ENCODE measurements around the gene CSHL1. TPM values are rescaled to one million over a fixed set of nuclear protein-coding genes. Genes with fewer than 3 reads are reported as not detected.
"Not testable (repeated sequence)": the region's sequence is repeated elsewhere in the genome, so short reads cannot be mapped to it uniquely, and the experiment has no call there.

Gene CSHL1
- total RNA-seq, 1 experiment from 2014 or later: not detected

- DNase-seq (ENCODE audit: extremely low read depth, low read depth): not testable (repeated sequence)
Observed at GRCh38 chr17:63920050-63920449, 9.0 kb upstream of the CSHL1 start.

GRCh38 chr17:63919311-63919723 lies 8.3 kb upstream of the CSHL1 start:
- peak; percentile 58 for DNase-seq (ENCODE audit: extremely low read depth, low read depth)

- DNase-seq (ENCODE audit: extremely low read depth, low read depth): not testable (repeated sequence)
Observed at GRCh38 chr17:63918789-63919305, 7.8 kb upstream of the CSHL1 start, which contains the start of gene GH1. Gene GH1 (minus strand): TSS chr17:63918839. CDS start chr17:63918776, 63 bp downstream.

- no peak for DNase-seq (ENCODE audit: extremely low read depth, low read depth)
Observed at GRCh38 chr17:63918305-63918704, 7.2 kb upstream of the CSHL1 start.

DNA sequence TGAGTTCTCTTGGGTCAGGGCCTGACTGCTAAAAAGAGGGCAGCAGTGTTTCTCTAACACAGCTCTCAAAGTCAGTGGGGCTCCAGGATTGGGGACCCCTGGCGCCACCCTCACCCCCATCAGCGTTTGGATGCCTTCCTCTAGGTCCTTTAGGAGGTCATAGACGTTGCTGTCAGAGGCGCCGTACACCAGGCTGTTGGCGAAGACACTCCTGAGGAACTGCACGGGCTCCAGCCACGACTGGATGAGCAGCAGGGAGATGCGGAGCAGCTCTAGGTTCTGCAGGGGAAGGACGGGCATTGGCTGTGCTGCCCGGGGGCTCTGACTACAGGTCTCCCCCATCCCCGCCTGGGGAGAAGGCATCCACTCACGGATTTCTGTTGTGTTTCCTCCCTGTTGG lies 6.6 kb upstream of the CSHL1 start:
- DNase-seq (ENCODE audit: extremely low read depth, low read depth): no peak

- DNase-seq (ENCODE audit: extremely low read depth, low read depth): not testable (repeated sequence)
Observed at GRCh38 chr17:63917206-63917605, 6.1 kb upstream of the CSHL1 start.

DNA sequence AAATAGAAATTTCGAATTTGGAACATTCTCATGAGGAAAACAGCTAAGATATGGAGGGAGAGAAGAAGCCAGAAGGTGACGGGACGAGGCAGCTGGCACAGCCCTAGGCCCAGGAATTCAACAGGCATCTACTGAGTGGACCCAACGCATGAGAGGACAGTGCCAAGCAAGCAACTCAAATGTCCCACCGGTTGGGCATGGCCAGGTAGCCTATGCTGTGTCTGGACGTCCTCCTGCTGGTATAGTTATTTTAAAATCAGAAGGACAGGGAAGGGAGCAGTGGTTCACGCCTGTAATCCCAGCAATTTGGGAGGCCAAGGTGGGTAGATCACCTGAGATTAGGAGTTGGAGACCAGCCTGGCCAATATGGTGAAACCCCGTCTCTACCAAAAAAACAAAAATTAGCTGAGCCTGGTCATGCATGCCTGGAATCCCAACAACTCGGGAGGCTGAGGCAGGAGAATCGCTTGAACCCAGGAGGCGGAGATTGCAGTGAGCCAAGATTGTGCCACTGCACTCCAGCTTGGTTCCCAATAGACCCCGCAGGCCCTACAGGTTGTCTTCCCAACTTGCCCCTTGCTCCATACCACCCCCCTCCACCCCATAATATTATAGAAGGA lies 5.6 kb upstream of the CSHL1 start:
- no peak for DNase-seq (ENCODE audit: extremely low read depth, low read depth)

DNA sequence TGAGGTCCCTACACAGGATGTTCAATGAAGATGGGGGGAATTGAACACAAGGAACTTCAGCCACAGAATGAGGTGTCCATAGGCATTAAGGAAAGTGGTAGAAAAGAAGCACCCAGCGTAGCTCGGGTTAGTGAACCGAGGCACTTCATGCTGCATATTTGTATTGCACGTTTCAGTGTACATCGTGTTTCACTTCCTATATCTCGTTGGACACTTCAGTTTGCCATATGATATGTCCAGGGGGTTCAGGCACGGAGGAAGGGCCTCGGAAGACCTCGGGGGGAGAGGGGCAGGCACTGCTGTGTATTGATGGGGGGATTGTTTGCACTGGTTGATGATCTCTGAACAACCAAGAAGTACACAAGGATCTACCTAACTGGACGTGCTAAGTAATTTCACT lies 4.7 kb upstream of the CSHL1 start:
- DNase-seq (ENCODE audit: extremely low read depth, low read depth): not testable (repeated sequence)

DNA sequence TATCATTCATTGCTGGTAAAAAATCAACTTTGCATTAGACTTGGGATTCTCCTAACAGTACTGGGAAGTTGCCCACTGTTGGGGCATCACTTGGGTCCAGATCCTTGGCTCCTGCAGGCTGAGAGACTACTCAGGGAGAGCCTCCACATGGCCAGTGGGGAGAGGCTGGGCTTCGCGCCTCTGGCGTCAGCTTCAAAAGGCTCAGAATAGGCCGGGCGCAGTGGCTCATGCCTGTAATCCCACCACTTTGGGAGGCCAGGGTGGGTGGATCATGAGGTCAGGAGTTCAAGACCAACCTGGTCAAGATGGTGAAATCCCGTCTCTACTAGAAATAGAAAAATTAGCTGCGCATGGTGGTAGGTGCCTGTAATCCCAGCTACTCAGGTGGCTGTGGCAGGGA lies 3.4 kb upstream of the CSHL1 start:
- no peak for DNase-seq (ENCODE audit: extremely low read depth, low read depth)

GRCh38 chr17:63911657-63912100 lies 621 bp upstream of the CSHL1 start:
- DNase-seq (ENCODE audit: extremely low read depth, low read depth): peak; percentile 32

DNA sequence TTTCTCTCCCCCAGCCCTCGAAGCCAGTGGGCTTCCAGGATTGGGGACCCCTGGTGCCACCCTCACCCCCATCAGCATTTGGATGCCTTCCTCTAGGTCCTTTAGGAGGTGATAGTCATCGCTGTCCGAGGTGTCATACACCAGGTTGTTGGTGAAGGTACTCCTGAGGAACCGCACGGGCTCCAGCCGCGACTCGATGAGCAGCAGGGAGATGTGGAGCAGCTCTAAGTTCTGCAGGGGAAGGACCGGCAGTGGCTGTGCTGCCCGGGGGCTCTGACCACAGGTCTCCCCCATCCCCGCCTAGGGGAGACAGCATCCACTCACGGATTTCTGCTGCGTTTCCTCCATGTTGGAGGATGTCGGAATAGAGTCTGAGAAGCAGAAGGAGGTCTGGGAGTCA lies 962 bp downstream of the CSHL1 start:
- no peak for DNase-seq (ENCODE audit: extremely low read depth, low read depth)

DNA sequence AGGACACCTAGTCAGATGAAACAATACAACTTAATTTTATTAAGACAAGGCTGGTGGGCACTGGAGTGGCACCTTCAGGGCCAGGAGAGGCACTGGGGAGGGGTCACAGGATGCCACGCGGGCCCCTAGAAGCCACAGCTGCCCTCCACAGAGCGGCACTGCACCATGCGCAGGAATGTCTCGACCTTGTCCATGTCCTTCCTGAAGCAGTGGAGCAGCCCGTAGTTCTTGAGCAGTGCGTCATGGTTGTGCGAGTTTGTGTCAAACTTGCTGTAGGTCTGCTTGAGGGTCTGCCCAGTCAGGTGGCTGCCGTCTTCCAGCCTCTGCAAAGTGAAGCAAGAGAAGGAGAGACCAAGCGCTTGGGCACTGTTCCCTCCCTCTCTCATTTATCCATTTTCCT lies 1.5 kb downstream of the CSHL1 start:
- not testable (repeated sequence) for DNase-seq (ENCODE audit: extremely low read depth, low read depth)

DNA sequence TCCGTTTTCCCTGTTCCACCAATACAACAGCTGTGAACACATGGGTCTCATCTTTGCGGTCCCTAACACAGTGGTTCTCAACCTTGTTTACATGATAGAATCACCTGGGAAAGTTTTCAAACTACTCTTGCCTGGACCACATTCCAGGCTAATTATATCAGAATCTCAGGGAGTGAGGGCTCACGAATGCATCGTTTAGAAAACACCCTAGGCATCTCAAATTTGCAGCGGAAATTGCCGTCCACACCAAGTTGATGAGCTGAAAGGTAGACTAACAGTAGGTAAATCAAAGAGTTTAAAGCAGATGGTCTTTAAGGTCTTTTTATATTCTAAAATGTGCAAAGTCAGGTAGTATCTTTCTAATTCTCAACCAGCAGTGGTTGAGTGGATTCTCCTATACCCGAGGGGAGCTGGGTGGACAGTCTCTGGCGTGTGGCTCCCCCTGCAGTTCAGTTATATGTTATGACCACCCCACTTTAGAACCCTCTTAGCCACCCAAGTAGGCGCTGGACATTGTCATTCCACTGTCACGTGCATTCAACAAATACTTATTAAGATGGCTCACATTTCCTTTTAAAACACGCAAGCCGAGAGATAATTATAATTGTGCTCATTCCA lies 3.8 kb downstream of the CSHL1 start:
- not testable (repeated sequence) for DNase-seq (ENCODE audit: extremely low read depth, low read depth)

- DNase-seq (ENCODE audit: extremely low read depth, low read depth): not testable (repeated sequence)
Observed at GRCh38 chr17:63904796-63905195, 6.3 kb downstream of the CSHL1 start.

DNA sequence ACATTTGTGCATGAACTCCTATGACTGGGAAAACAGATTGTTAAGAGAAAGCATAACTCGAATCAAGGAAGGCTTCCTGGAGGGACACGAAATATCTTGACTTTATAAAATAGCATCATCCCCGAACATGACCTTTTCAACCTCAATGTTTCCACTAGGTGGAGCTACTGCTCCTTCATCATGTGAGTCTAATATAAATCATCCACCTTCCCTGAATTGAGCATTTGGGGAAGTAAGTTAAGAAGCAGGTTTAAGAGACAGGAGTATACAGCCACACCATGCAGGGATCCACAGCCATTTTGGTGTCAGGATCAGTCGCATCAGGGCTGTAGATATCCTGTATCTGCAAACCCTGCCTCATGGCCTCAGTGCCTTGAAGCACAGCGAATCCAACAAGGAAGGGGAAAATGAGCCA lies 7.3 kb downstream of the CSHL1 start:
- peak; percentile 19 for DNase-seq (ENCODE audit: extremely low read depth, low read depth)

DNA sequence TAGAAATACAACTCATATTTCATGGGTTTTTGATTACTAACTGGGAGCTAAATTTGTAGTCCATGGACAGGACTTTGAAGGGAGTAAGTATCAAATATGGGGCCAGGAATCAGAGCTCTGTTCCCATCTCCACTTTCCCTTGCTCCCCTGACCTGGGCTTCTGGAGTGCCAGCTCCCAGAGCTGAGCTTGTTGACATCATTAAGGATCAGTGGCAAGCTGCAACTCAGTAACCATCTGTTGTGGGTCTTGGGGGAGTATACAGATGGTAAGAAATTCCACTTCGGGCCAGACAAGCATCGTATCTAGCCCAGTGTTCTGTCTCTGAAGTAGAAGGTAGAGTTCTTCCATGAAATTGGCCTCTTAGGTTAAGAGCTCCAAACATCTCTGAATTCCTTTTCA lies 9.1 kb downstream of the CSHL1 start:
- DNase-seq (ENCODE audit: extremely low read depth, low read depth): not testable (repeated sequence)

DNA sequence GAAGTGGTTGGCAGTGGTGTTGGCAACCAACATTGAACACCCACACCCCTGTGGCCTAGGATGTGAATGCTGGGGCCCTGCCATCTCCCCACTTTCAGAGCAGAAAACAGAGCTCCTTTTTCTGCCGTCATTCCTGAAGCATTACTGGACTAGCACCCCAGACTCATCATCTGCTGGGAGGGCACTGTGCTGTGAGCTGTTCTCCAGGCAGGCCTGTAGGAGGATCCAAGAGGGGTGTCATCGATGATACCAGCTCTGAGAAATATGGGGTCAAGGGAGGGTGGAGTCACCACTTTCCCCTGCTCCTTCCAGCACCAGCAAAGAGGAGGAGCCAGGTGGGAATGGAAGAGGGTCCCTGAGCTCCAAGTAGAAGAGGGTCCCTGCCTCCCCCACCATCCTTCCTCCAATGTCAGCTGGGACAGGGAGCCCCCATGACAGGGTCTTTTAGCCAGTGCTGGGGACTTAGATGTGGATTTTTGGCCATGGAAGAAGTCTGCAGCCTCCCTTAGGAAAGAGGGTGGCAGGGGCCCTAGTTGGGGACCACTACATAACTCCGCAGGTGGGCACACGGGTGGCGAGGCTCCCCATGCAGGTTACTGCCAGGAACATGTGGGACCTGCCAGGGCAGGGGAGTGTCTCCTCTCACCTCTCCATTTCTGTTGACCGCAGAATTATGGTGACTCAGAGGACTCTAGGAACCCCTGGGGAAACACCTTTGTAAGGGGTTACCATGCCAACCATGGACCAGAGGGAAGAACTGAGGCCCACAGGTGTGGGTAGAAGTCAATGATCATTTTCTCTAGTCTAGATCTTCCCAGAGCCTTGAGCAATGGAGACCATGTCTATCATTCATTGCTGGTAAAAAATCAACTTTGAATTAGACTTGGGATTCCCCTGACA lies 11.9 kb downstream of the CSHL1 start:
- DNase-seq (ENCODE audit: extremely low read depth, low read depth): not testable (repeated sequence)

- not testable (repeated sequence) for DNase-seq (ENCODE audit: extremely low read depth, low read depth)
Observed at GRCh38 chr17:63896524-63897354, 14.3 kb downstream of the CSHL1 start, which contains the start of gene CSH1. Gene CSH1 (minus strand): TSS chr17:63896574. CDS start chr17:63896511, 63 bp downstream.

DNA sequence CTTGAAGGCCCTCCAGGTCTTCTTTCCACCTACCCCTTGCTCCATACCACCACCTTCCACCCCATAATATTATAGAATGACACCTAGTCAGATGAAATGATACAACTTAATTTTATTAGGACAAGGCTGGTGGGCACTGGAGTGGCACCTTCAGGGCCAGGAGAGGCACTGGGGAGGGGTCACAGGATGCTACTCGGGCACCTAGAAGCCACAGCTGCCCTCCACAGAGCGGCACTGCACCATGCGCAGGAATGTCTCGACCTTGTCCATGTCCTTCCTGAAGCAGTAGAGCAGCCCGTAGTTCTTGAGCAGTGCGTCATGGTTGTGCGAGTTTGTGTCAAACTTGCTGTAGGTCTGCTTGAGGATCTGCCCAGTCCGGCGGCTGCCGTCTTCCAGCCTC lies 16.2 kb downstream of the CSHL1 start:
- not testable (repeated sequence) for DNase-seq (ENCODE audit: extremely low read depth, low read depth)

GRCh38 chr17:63894021-63894420 lies 17.0 kb downstream of the CSHL1 start:
- DNase-seq (ENCODE audit: extremely low read depth, low read depth): not testable (repeated sequence)
